BLaER1 treated with 17β-estradiol and CSF1 and Interleukin-3, amounts not matched to agents 10 nM and 100 nM (cell line): Measurements from ENCODE around the gene SLC22A1.
"Not testable (repeated sequence)": the region's sequence is repeated elsewhere in the genome, so short reads cannot be mapped to it uniquely, and the experiment has no call there.

Source experiments
- H3K27ac ChIP-seq, 11 experiments: shearing (Covaris generic); formaldehyde crosslinking; 2 replicates each; pipeline ENCODE4 v1.8.1; 2022
- H3K27me3 ChIP-seq, 11 experiments: shearing (Covaris generic); formaldehyde crosslinking; 2 replicates each; pipeline ENCODE4 v1.8.1; 2022
- H3K36me3 ChIP-seq, 11 experiments: shearing (Covaris generic); formaldehyde crosslinking; 2 replicates each; pipeline ENCODE4 v1.8.1; 2022
- H3K4me1 ChIP-seq, 10 experiments: shearing (Covaris generic); formaldehyde crosslinking; 2 replicates each; pipeline ENCODE4 v1.8.1; 2022
- H3K4me2 ChIP-seq, 11 experiments: shearing (Covaris generic); formaldehyde crosslinking; 2 replicates each; pipeline ENCODE4 v1.8.1; 2022
- H3K4me3 ChIP-seq, 10 experiments: shearing (Covaris generic); formaldehyde crosslinking; 2 replicates each; pipeline ENCODE4 v1.8.1; 2022
- H3K9ac ChIP-seq, 11 experiments: shearing (Covaris generic); formaldehyde crosslinking; 2 replicates each; pipeline ENCODE4 v1.8.1; 2022
- H3K9me3 ChIP-seq, 11 experiments: shearing (Covaris generic); formaldehyde crosslinking; replicated peaks in 1 of 11; 2 replicates each; pipeline ENCODE4 v1.8.1; 2022
- H4K20me1 ChIP-seq, 11 experiments: shearing (Covaris generic); formaldehyde crosslinking; 2 replicates each; pipeline ENCODE4 v1.8.1; 2022
- Cebpa-rat ChIP-seq, 11 experiments: shearing (Covaris generic); IDR thresholded peaks; 2 replicates each; pipeline ENCODE4 v1.8.1; 2022

The SLC22A1 gene

DNA sequence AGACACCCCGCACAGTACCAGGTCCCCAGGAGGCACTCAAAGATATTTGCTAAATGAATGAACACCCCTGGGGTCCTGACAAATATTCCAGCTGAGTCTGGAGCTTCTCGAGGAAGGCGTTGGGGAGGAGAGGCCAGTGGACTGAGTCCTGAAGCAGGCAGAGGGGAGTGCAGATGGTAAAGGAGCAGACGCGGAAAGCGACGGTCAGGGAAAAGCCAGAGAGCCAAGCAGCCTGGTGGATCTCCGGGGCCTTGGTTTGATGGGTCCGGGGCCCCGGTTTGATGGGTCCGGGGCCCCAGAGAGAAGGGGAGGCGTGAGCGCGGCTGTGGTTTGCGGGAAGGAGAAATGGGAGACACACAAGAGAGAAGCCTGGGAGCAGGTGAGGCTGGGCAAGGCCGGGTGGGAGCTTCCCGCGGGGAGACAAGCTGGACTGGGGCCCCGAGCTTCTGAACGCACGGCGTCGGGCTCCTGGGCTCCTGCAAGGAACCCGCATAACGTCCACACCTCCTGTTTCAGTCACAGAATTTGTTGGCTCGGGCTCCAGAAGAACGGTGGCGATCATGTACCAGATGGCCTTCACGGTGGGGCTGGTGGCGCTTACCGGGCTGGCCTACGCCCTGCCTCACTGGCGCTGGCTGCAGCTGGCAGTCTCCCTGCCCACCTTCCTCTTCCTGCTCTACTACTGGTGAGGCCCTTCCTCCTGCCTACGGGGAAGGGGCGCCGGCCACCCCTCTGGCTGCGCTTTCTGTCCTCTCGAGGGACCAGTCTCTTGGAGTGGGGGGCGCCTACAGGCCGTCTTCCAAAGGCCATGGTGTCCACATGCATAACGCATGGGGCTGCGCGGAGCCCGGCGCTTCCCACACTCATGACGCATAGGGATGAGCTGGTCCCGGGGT is 12.1 kb downstream of the SLC22A1 start:
- Histone ChIP-seq H3K9ac (no peak overlapping the region), H3K9me3 (no peaks in the 10 kb centered on the region), H3K27ac (no peak overlapping the region), H3K36me3 (no peaks in the 10 kb centered on the region; a peak in 1 of 22 replicates), H3K4me2 (no peak overlapping the region), H3K4me1 (no peaks in the 10 kb centered on the region), H3K4me3 (no peak overlapping the region), H4K20me1 (peaks cover 0 to 10% (median 0%) of the 10 kb centered on the region in 11 experiments; a peak in 3 of 22 replicates), H3K27me3 (no peaks in the 10 kb centered on the region)
- no peak for TF ChIP-seq Cebpa-rat (IDR thresholded peaks at IDR 0.05)

GRCh38 chr6:160134337-160134751 is 12.7 kb downstream of the SLC22A1 start:
- H3K36me3 ChIP-seq, H3K4me2 ChIP-seq, H3K4me3 ChIP-seq, H3K4me1 ChIP-seq, H3K9ac ChIP-seq, H3K27me3 ChIP-seq, H3K27ac ChIP-seq, H3K9me3 ChIP-seq: not testable (repeated sequence)
- peaks cover 0 to 10% (median 0%) of the 10 kb centered on the region in 11 experiments; a peak in 3 of 22 replicates for H4K20me1 ChIP-seq

DNA sequence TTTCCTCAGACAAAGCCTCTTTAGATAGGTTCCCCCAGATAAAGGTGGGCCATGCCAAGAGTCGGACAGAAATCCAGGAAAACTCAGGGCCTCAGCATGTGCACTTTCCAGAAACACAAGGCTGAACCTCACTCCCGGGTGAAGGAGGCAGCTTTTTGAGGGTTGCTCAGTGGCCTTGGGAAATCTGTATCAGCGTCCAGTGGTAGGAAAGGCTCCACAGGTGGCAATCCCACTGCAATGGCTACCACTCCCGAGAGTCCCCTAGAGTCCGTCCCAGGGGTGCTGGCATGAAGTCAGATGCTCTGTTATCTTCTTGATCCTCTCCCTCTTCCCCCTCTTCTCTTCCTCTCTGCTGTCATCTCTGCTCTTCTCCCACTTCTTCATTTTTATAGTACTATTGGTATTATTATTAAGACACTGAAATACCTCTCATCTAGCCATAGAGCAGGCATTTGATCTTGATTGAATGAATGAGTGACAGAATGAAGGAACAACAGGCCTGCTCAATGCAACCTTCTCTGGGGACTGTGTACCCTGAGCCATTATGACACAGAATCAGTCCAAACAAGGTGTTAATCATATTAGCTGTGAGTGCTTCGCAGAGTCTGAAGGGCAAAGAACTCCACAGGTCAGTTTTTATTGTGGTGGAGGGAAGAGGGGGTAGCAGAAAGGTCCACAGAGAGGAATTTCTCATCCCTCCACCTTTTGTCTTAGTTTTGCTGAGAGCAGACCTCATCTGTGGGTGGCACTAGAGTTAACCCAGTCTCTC is 13.3 kb downstream of the SLC22A1 start:
- Histone ChIP-seq H4K20me1 (peaks cover 0 to 10% (median 0%) of the 10 kb centered on the region in 11 experiments; a peak in 3 of 22 replicates), H3K4me1 (no peaks in the 10 kb centered on the region), H3K9me3 (no peaks in the 10 kb centered on the region), H3K36me3 (no peaks in the 10 kb centered on the region; a peak in 1 of 22 replicates), H3K4me3 (no peak overlapping the region), H3K27me3 (no peaks in the 10 kb centered on the region), H3K9ac (no peak overlapping the region), H3K4me2 (no peak overlapping the region), H3K27ac (no peak overlapping the region)
- TF ChIP-seq Cebpa-rat (IDR thresholded peaks at IDR 0.05), result no peak

DNA sequence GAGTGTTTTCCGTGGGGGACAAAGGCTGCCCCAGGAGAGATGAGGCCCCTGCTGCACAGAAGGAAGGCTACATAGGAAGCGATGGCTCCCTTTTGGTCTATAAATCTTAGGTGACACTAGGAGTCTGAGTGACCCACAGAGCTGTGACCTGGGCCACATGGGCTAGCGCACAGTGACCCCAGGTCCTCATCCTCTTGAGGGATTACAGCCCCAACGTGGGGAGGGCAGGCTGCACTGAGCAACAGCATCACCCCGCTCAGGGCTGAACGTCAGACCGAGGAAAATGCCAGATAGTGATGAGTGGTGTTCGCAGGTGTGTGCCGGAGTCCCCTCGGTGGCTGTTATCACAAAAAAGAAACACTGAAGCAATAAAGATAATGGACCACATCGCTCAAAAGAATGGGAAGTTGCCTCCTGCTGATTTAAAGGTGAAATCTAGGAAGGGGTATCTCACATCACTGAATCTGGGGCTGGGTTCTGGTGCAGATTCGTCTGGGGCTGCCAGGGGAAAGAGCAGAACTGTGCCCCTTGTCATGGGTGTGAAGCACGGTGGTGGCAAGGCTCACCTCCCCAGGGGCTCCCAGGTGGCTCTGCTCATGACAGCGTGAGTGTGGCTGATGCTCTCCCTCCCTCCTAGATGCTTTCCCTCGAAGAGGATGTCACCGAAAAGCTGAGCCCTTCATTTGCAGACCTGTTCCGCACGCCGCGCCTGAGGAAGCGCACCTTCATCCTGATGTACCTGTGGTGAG is 14.5 kb downstream of the SLC22A1 start:
- no peaks in the 10 kb centered on the region for H3K27me3 ChIP-seq

DNA sequence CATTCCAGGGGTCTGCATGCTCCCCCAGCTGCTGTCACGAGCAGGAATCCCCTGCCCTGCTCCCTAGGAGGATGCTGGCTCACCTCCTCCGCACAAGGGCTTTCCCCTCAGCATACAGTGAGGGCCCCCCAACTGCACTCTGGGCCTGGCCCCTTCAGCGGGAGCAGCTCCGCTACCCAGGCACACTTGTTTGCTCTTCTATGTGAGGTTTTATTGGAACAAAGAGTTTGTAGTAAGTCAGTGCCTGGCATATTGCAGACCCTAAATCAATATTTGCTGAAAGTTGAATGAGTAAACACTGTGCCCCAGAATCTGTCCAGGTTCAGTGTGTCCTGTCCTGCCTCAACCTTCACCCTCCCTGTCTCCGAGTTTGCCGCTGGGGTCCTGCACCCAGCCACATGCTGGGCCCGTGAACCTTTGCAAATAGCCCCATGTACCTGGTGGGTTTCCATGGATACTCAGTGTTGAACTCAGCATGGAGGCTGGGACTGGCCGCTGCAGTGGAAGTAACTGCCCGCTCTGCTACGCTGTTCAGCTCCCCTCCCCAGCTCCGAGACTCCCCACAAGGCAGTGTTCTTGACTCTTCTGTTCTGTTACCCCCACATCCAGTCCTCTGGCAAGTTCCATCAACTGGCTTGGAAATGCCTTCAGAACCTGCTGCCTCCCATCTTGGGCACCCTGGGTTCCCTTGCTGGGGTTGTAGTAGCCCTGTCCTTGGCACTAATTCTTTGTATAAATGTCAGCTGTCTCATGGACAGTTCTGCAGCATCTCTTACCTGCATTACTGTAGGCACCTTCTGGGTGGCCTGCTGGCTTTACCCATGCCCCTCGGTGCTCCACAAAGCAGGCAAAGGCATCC is 15.7 kb downstream of the SLC22A1 start:
- Histone ChIP-seq H3K36me3 (no peaks in the 10 kb centered on the region; a peak in 1 of 22 replicates), H3K4me3 (no peak overlapping the region), H3K9me3 (no peaks in the 10 kb centered on the region), H3K9ac (no peak overlapping the region), H3K27me3 (no peaks in the 10 kb centered on the region), H3K4me2 (no peak overlapping the region), H3K4me1 (no peaks in the 10 kb centered on the region), H4K20me1 (peaks cover 0 to 10% (median 0%) of the 10 kb centered on the region in 11 experiments; a peak in 3 of 22 replicates), H3K27ac (no peak overlapping the region)
- TF ChIP-seq Cebpa-rat (IDR thresholded peaks at IDR 0.05), result no peak

More for the DNA sequence above, 14.5 kb downstream of the SLC22A1 start:
- no peaks in the 10 kb centered on the region; a peak in 1 of 22 replicates for H3K36me3 ChIP-seq
- peaks cover 0 to 10% (median 0%) of the 10 kb centered on the region in 11 experiments; a peak in 3 of 22 replicates for H4K20me1 ChIP-seq
- H3K27ac ChIP-seq, result no peak overlapping the region
- TF ChIP-seq Cebpa-rat (IDR thresholded peaks at IDR 0.05), result no peak
- H3K4me1 ChIP-seq, result no peaks in the 10 kb centered on the region
- no peak overlapping the region for H3K4me2 ChIP-seq
- H3K9ac ChIP-seq, result no peak overlapping the region
- H3K4me3 ChIP-seq, result no peak overlapping the region
- no peaks in the 10 kb centered on the region for H3K9me3 ChIP-seq

- Histone ChIP-seq H3K36me3 (no peaks in the 10 kb centered on the region; a peak in 1 of 22 replicates), H3K9me3 (no peaks in the 10 kb centered on the region), H3K4me3 (no peak overlapping the region), H3K4me1 (no peaks in the 10 kb centered on the region), H3K27ac (no peak overlapping the region), H3K27me3 (no peaks in the 10 kb centered on the region), H4K20me1 (peaks cover 0 to 10% (median 0%) of the 10 kb centered on the region in 11 experiments; a peak in 3 of 22 replicates), H3K9ac (no peak overlapping the region), H3K4me2 (no peak overlapping the region)
- no peak for TF ChIP-seq Cebpa-rat (IDR thresholded peaks at IDR 0.05)
Observed at GRCh38 chr6:160137989-160138835, 16.6 kb downstream of the SLC22A1 start.

GRCh38 chr6:160138839-160139419 is 17.3 kb downstream of the SLC22A1 start:
- Histone ChIP-seq H3K9me3 (peaks cover 0 to 1% (median 0%) of the 10 kb centered on the region in 11 experiments; a peak in 1 of 22 replicates), H3K4me2 (no peak overlapping the region), H4K20me1 (peaks cover 0 to 10% (median 0%) of the 10 kb centered on the region in 11 experiments; a peak in 3 of 22 replicates), H3K36me3 (no peaks in the 10 kb centered on the region), H3K4me1 (no peaks in the 10 kb centered on the region), H3K27ac (no peak overlapping the region), H3K9ac (no peak overlapping the region), H3K4me3 (no peak overlapping the region), H3K27me3 (no peaks in the 10 kb centered on the region)
- TF ChIP-seq Cebpa-rat (IDR thresholded peaks at IDR 0.05), result no peak
